Sigmoid colon (tissue), 4 donors: Measurements from ENCODE around the gene SAMD10.

Source experiments
- EP300 ChIP-seq, 4 donors: sonication (generic); formaldehyde crosslinking; IDR thresholded peaks; one replicate each; pipeline ENCODE4 v1.6.1; 2017; ENCODE audit warnings: antibody characterized with exemption in 4 of 4
- POLR2A ChIP-seq, 2 donors: fragments of 450-650 bp; IDR thresholded peaks; one replicate each; pipeline ENCODE4 v1.6.1; 2016; ENCODE audit warnings: antibody characterized with exemption in 2 of 2, mild to moderate bottlenecking in 2 of 2, moderate library complexity in 2 of 2
- POLR2AphosphoS5 ChIP-seq, 4 donors: sonication (generic); formaldehyde crosslinking; IDR thresholded peaks; one replicate each; pipeline ENCODE4 v1.6.1; 2017; ENCODE audit warnings: antibody characterized with exemption in 4 of 4
- TF ChIP-seq, protein P1 (sequence below), 4 experiments: fragments of 450-650 bp in 3 of 4; fragments of 200-600 bp in 1 of 4; IDR thresholded peaks; one replicate each; pipeline ENCODE4 v1.5.1; 2016 to 2019; ENCODE audit warnings: antibody characterized with exemption in 4 of 4, mild to moderate bottlenecking in 3 of 4, moderate library complexity in 2 of 4

DNA sequence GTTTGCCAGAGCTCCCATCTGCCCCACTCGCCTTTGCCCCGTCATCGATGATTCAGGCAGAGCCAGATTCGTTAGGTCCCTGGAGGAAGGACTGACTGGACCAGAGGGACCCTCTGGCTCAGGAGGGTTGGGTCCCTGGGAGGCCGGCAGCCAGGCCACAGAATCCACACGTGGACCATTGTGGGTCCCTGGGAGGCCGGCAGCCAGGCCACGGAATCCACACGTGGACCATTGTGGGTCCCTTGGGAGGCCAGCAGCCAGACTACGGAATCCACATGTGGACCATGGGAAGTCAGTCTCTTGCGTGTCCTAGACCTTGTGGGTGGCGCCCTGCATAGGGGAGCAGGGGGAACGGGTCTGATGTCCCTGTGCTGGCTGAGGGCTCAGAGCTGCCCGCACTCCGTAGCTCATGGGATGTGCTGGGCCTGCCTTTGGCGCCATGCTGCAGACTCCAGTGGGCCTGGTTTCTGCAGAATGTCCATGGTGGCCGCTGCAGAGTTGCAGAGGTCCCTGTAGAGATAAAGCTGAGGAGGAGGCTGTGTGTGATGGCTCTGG is 46.8 kb downstream of the SAMD10 start:
- TF ChIP-seq, protein P1, sequence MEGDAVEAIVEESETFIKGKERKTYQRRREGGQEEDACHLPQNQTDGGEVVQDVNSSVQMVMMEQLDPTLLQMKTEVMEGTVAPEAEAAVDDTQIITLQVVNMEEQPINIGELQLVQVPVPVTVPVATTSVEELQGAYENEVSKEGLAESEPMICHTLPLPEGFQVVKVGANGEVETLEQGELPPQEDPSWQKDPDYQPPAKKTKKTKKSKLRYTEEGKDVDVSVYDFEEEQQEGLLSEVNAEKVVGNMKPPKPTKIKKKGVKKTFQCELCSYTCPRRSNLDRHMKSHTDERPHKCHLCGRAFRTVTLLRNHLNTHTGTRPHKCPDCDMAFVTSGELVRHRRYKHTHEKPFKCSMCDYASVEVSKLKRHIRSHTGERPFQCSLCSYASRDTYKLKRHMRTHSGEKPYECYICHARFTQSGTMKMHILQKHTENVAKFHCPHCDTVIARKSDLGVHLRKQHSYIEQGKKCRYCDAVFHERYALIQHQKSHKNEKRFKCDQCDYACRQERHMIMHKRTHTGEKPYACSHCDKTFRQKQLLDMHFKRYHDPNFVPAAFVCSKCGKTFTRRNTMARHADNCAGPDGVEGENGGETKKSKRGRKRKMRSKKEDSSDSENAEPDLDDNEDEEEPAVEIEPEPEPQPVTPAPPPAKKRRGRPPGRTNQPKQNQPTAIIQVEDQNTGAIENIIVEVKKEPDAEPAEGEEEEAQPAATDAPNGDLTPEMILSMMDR (IDR thresholded peaks at IDR 0.05) = no peak
- TF ChIP-seq POLR2A (IDR thresholded peaks at IDR 0.05) (no peak), POLR2AphosphoS5 (IDR thresholded peaks at IDR 0.05) (no peak), EP300 (IDR thresholded peaks at IDR 0.05) (no peak)
